GM18498 (cell line): ENCODE measurements around the gene CST9.

Experiments
- ATAC-seq: cut with Tn5 transposase; IDR thresholded peaks from one replicate; pipeline ENCODE4 v1.9.1; 2021; ENCODE audit warnings: mild to moderate bottlenecking, moderate library complexity; ENCODE audit not compliant: unreplicated experiment

The CST9 gene

DNA sequence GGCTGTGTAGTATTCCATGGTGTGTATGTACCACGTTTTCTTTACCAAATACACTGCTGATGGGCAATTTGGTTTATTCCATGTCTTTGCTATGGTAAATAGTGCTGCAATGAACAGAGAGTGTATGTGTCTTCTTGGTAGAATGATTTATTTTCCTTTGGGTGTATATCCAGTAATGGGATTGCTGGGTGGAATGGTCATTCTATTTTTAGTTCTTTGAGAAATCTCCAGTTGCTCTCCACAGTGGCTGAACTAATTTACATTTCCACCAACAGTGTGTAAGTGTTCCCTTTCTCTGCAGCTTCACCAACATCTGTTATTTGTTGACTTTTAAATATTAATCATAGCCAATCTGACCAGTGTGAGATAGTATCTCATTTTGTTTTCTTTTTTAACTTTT lies 51.3 kb downstream of the CST9 start:
- no peak for ATAC-seq
